ENCODE results near the gene KCNQ2.

GRCh38 chr20:63494084-63494419, 21.6 kb upstream of the KCNQ2 start:
- TF ChIP-seq EZH2 (IDR thresholded peaks at IDR 0.05) (no peak), POLR2AphosphoS5 (IDR thresholded peaks at IDR 0.05; ENCODE audit: borderline replicate concordance, low read depth, low read length) (no peak), FOXP2 (optimal IDR thresholded peaks at IDR 0.05; ENCODE audit: control extremely low read depth, extremely low read length, insufficient read depth) (no peak)
